NCI-H1092 treated with DMSO at 0.1 percent for 48 hours (cell line): ENCODE measurements around the gene MRPL14.
"Not testable (repeated sequence)": the region's sequence is repeated elsewhere in the genome, so short reads cannot be mapped to it uniquely, and the experiment has no call there.

Source experiments
- DNase-seq: peaks from one replicate; lab custom pipeline; 2025; lab: John Stamatoyannopoulos, UW

Gene MRPL14

GRCh38 chr6:44097782-44098317, 29.4 kb downstream of the MRPL14 start:
- no peak for DNase-seq

GRCh38 chr6:44096612-44097011, 30.6 kb downstream of the MRPL14 start:
- DNase-seq: peak; percentile 50

- DNase-seq: not testable (repeated sequence)
These were observed 32.0 kb downstream of the MRPL14 start for GRCh38 chr6:44095243-44095623.

- DNase-seq: no peak
These were observed 32.6 kb downstream of the MRPL14 start for GRCh38 chr6:44094403-44095242.

- no peak for DNase-seq
These were observed 33.4 kb downstream of the MRPL14 start for GRCh38 chr6:44093750-44094402.

GRCh38 chr6:44093066-44093465, 34.2 kb downstream of the MRPL14 start:
- DNase-seq: no peak

- DNase-seq: no peak
These were observed 35.0 kb downstream of the MRPL14 start for GRCh38 chr6:44091981-44092884.

GRCh38 chr6:44091356-44091755, 35.9 kb downstream of the MRPL14 start:
- DNase-seq: not testable (repeated sequence)

GRCh38 chr6:44090465-44090864, 36.8 kb downstream of the MRPL14 start:
- DNase-seq: no peak

- DNase-seq: no peak
These were observed 38.2 kb downstream of the MRPL14 start for GRCh38 chr6:44088827-44089590.

- DNase-seq: no peak
These were observed 39.6 kb downstream of the MRPL14 start for GRCh38 chr6:44087623-44088022.

- no peak for DNase-seq
These were observed 40.2 kb downstream of the MRPL14 start for GRCh38 chr6:44086931-44087574.

GRCh38 chr6:44085219-44085618, 42.0 kb downstream of the MRPL14 start:
- DNase-seq: no peak

- no peak for DNase-seq
These were observed 42.8 kb downstream of the MRPL14 start for GRCh38 chr6:44084231-44085014.

GRCh38 chr6:44082872-44083321, 44.4 kb downstream of the MRPL14 start:
- DNase-seq: no peak

GRCh38 chr6:44081753-44082152, 45.5 kb downstream of the MRPL14 start:
- DNase-seq: no peak

GRCh38 chr6:44080561-44081521, 46.4 kb downstream of the MRPL14 start:
- no peak for DNase-seq

- no peak for DNase-seq
These were observed 47.6 kb downstream of the MRPL14 start for GRCh38 chr6:44079672-44080071.
